Fibroblast of mammary gland (primary cell): ENCODE measurements around the gene FOXK2.
"Not testable (repeated sequence)": the region's sequence is repeated elsewhere in the genome, so short reads cannot be mapped to it uniquely, and the experiment has no call there.

Experiments
- DNase-seq: peaks from one replicate; pipeline ENCODE4 v3.0.0-alpha.2; 2010; ENCODE audit warnings: low read depth
- H3K4me3 ChIP-seq: 2 replicates; pipeline ENCODE4 v1.5.1; 2011; ENCODE audit warnings: low read depth, mild to moderate bottlenecking, low read length, moderate library complexity; ENCODE audit not compliant: control insufficient read depth
- CTCF ChIP-seq: conservative IDR thresholded peaks from 2 replicates; pipeline ENCODE4 v1.5.1; 2011; ENCODE audit warnings: low read depth, low read length, inconsistent platforms; ENCODE audit not compliant: control insufficient read depth, insufficient read depth

FOXK2 gene

GRCh38 chr17:82574041-82574440 lies 54.5 kb downstream of the FOXK2 start:
- no peak for DNase-seq
- no peak for TF ChIP-seq CTCF
- no peak overlapping the region for H3K4me3 ChIP-seq

GRCh38 chr17:82575581-82576221 lies 56.2 kb downstream of the FOXK2 start:
- not testable (repeated sequence) for H3K4me3 ChIP-seq, DNase-seq

DNA sequence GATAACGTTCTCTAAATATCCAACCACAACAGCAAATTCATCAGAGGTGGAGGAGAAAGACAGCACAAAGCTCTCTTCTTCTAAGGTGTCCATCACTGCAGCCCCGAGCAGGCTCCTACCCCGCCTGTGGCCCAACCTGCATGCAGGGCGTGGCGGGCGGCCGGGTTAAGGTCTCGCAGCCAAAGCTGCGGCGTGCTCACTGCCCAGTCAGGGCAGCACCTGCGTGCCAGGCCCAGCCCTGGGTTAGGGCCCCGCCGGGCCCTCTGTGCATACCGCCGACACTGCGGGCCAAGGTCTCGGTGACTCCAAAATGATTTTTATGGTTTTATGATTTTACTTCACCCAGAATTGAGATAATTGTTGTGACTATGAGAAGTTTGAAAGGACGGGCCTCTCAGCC lies 57.8 kb downstream of the FOXK2 start:
- TF ChIP-seq CTCF, result no peak
- DNase-seq, result no peak
- no peak overlapping the region for H3K4me3 ChIP-seq

GRCh38 chr17:82579969-82580368 lies 60.4 kb downstream of the FOXK2 start:
- H3K4me3 ChIP-seq, DNase-seq: not testable (repeated sequence)

DNA sequence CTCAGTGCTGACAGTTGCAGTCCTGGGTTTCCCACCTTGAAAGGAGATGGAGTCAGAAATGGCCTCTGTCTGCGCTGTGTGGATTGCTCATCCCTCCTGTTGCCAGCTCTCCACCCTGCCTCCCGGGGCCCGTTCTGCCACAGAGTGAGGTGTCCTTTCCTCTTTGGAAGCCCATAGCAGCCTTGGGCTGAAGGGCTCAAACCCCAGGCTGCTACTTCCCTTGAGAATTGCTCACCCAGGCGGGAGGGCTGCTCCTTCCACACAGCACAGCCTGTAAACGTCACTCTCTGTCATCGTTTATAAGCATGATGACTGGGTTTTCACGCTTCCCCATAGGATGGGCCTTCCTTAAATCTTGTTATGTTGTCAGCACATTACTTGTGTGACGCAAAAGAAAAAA lies 62.7 kb downstream of the FOXK2 start:
- TF ChIP-seq CTCF, result no peak
- no peak overlapping the region for H3K4me3 ChIP-seq
- peak; percentile 92 for DNase-seq

DNA sequence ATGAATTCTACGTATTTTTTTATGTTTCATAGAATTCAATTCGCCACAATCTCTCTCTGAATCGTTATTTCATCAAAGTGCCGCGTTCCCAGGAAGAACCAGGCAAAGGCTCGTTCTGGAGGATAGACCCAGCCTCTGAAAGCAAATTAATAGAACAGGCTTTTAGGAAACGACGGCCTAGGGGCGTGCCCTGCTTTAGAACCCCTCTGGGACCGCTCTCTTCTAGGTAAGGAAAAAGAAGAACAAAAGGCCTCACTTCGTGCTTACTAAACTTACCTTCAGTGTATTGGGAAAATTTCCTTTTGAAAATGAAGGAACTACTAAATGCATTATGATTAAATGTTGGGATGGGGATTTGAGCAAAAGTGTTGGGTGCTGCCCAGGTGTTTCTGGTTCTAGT lies 63.2 kb downstream of the FOXK2 start:
- TF ChIP-seq CTCF, result no peak
- DNase-seq, result no peak
- H3K4me3 ChIP-seq, result no peak overlapping the region

DNA sequence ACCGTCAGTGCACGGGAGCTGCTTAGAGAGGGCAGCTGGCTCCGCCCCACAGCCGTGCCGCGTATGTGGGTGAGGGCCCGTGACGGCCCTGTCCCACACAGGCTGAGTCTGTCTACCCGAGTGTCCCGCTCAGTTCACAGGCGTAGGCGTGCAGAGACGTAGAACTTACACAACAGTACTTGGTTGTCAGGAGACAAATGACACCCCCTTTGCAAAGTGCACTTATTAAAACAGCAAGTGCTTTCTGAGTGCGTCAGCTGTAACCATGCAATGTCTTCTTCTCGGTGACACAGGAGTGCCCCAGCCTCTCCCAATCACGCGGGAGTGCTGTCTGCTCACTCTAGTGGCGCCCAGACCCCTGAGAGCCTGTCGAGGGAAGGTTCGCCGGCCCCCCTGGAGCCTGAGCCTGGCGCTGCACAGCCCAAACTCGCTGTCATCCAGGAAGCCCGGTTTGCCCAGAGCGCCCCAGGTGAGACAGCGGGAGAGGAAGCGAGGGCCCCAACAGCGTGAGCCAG lies 64.2 kb downstream of the FOXK2 start:
- peak; percentile 74 for DNase-seq
- H3K4me3 ChIP-seq, result no peak overlapping the region
- no peak for TF ChIP-seq CTCF

DNA sequence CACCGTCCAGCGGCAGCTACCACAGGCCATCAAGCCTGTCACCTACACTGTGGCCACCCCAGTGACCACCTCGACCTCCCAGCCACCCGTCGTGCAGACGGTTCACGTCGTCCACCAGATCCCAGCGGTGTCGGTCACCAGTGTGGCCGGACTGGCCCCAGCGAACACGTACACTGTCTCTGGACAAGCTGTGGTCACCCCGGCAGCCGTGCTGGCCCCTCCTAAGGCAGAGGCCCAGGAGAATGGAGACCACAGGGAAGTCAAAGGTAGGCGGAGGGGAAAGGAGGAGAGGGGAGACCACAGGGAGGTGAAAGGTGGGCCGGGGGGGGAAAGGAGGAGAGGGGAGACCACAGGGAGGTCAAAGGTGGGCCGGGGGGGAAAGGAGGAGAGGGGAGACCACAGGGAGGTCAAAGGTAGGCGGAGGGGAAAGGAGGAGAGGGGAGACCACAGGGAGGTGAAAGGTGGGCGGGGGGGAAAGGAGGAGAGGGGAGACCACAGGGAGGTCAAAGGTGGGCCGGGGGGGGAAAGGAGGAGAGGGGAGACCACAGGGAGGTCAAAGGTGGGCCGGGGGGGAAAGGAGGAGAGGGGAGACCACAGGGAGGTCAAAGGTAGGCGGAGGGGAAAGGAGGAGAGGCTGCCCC lies 66.5 kb downstream of the FOXK2 start:
- not testable (repeated sequence) for H3K4me3 ChIP-seq, DNase-seq
